ENCODE results near the gene CARF.
A peak's percentile ranks its signal among the peaks of the same experiment; 100 is the strongest.
"Not testable (repeated sequence)": the region's sequence is repeated elsewhere in the genome, so short reads cannot be mapped to it uniquely, and the experiment has no call there.

Gene CARF

DNA sequence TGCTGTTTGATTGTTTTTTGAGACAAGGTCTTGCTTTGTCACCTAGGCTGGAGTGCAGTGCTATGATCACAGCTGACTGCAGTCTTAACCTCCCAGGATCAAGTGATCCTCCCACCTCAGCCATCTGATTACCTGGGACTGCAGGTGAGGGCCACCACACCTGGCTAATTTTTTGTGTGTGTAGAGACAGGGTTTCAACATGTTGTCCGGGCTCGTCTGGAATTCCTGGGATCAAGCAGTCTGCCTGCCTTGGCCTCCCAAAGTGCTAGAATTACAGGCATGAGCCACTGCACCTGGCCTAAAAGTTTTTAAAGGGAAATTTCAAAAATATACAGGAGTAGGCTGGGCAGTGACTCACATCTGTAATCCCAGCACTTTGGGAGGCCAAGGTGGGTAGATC, 22.4 kb downstream of the CARF start:
- DNase-seq = no peak

DNA sequence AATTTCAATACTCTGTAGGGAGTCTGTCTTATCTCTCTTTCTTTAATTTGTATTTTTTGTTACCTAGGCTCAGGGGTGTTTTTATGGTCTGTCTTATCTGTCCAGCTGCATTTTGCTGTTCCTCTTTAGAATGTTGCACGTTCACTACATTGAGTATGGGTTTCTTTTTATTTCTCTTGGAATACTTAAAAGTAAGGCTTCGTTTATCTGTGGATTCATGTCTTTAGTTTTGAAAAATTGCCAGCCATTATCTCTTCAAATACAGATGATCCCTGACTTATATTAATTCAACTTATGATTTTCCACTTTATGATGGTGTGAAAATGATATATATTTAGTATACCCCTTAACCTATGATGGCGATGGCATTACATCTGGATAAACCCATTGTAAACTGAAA, 26.9 kb downstream of the CARF start:
- DNase-seq = no peak

- no peak for DNase-seq
These were observed 29.7 kb downstream of the CARF start for GRCh38 chr2:202941771-202942170.

GRCh38 chr2:202944408-202944807, 32.3 kb downstream of the CARF start:
- no peak for DNase-seq

DNA sequence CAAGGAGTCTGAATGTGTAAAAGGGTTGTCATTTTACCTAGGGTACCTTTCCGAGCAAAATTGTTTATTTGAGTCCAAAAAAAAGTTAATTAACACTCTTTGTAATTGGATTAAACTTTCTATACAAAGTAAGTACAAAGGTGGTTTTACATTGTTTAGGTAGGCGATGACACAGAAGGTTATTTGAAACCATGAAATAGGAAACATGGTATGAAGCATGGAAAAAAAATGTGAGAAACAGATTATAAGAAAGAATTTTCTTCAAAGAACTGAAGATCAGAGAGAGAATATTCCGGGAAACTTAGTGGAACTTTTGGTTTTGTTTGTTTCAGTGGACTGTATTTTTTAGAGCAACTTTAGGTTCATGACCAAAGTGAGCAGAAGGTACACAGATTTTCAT, 32.7 kb downstream of the CARF start:
- no peak for DNase-seq

GRCh38 chr2:202945497-202945896, 33.4 kb downstream of the CARF start:
- no peak for DNase-seq

DNA sequence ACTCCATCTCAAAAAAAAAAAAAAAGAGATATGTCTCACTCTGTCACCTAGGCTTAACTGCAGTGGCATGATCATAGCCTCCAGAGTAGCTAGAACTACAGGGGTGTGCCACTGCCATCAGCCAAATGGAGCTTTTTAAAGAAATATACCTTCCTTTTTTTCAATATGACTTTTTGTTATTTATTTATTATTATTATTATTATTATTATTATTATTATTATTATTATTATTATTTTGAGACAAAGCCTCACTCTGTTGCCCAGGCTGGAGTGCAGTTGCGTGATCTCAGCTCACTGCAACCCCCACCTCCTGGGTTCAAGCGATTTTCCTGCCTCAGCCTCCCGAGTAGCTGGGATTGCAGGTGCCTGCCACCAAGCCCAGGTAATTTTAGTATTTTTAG, 37.3 kb downstream of the CARF start:
- DNase-seq = not testable (repeated sequence)

GRCh38 chr2:202950592-202950991, 38.5 kb downstream of the CARF start:
- DNase-seq = no peak

DNA sequence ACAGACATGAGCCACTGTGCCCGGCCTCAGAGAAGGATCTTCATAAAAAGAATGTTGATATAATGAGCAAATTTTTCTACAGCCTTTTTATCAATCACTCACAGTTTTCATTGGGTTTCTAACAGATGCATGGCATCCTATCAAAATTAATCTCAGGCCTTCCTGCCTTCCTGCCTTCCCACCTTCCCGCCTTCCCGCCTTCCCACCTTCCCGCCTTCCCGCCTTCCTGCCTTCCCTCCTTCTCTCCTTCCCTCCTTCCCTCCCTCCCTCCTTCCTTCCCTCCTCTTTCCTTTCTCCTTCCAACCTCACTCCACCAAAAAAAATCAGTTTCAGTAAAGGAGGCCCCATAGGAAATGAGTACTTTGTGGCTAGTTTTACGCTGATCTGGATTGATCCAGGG, 48.4 kb downstream of the CARF start:
- no peak for DNase-seq

GRCh38 chr2:202963712-202964111, 51.6 kb downstream of the CARF start:
- no peak for DNase-seq

DNA sequence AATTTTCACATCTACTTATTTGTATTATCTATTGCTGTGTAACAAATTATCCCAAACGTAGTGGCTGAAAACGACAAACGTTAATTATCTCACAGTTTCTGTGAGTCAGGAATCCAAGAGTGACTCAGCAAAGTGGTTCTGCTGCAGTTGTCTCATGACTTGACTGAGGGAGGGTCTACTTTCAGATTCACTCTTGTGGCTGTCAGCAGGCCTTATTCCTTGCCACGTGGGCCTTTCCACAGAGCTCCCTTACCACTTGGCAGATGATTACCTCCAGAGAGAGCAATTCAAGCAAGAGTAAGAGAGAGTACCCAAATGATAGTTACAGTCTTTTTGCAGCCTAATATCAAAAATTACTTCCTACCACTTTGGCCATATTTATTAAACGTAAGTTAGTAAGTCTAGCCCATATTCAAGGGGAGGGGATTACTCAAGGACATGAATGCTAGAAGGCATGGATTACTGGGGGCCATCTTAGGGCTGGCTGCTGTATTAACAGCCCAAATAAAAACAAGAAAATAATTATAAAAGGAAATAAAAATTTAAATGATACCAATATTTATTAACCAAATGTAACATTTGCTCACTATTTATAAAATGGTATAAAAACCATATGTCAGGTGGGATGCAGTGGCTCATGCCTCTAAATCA, 53.9 kb downstream of the CARF start:
- no peak for DNase-seq

DNA sequence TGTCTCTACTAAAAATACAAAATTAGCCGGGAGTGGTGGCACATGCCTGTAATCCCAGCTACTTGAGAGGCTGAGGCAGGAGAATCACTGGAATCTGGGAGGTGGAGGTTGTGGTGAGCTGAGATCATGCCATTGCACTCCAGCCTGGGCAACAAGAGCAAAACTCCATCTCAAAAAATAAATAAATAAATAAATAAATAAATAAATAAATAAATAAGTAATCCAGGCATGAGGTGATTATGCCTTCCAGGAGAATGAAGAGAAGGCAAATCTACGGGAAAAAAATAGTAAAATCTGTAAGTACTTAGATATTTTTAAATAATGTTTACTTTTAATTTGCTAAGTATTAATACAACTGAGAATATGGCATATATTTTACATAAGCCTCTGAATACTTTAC, 57.3 kb downstream of the CARF start:
- not testable (repeated sequence) for DNase-seq

GRCh38 chr2:202976809-202977208, 64.7 kb downstream of the CARF start:
- no peak for DNase-seq

GRCh38 chr2:202982779-202983491, 70.9 kb downstream of the CARF start:
- DNase-seq = no peak

DNA sequence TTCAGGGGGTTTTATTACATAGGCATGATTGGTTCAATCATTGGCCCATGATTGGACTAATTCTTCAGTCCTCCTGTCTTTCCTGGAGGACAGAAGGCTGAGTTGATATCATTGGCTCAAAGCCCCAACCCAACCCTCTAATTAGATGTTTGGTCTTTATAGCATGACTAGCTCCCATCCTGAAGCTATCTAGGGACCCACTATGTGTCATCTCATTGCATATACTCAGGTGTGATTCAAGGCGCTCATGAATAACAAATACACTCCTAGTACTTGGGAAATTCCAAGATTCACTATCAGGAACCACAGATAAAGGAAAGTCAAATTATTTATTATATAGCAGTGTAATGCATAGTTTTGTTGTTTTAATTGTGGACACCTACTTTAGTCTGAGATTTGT, 77.7 kb downstream of the CARF start:
- DNase-seq = no peak

- no peak for DNase-seq
These were observed 78.4 kb downstream of the CARF start for GRCh38 chr2:202990501-202990900.

- not testable (repeated sequence) for DNase-seq
These were observed 85.0 kb downstream of the CARF start for GRCh38 chr2:202997113-202997512.

GRCh38 chr2:203002054-203002821, 90.2 kb downstream of the CARF start:
- no peak for DNase-seq

DNA sequence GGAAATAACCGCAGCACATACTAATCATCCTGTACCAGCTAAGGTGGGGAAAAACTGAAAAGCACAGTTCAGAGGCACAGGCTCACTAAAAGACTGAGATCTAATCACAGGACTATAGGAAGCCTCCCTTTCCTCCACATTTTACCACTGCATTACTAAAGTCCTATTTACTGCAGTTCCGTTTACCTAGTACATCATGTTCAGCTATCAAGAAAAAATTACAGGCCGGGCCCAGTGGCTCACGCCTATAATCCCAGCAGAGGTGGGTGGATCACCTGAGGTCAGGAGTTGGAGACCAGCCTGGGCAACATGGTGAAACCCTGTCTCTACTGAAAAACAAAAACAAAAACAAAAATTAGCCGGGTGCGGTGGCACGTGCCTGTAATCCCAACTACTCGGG, 91.6 kb downstream of the CARF start:
- DNase-seq = no peak

DNA sequence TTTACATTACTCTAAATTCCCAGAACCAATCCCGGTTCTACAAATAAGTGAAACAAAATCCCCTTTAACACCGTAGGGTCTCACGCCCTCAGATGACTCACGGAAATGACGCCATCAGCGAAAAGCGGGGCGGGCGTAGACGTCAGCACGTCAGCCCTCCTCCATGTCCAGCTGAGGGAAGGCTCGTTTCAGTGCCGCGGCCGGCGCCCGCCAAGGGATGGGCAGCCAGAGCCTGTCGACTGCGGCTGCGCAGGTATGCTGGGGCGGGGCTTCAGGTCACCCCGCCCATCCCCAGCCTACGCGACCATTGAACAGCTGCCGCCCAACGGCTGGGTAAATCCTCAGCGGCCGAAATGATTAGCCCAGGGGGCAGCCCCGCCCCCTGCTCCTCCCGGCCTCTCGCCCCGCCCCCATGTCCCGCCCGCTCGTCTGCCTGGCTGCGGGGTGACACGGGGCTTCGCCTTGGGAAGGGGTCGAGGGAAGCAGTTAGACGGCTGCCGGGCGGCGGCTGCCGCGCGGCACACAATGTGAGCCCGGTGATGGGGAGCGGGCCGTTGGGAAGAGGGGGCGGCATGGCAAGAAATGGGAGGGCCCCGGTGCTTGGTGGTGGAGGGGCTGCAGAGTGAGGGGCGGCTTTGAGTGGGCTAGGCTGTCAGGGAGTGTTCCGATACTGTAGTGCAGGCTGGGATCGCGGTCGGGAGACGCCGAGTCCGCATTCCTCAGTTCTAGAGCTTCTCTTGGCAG, 102.6 kb downstream of the CARF start, which contains the start of gene NBEAL1:
Gene NBEAL1 (plus strand): TSS at position 420 of the 744 bp plus-strand sequence. CDS start 1,510 bp downstream, outside the sequence.
- peak; percentile 82 to 91 (median 89) for DNase-seq

GRCh38 chr2:203016716-203017115, 104.6 kb downstream of the CARF start:
- no peak for DNase-seq

- DNase-seq = no peak
These were observed 106.1 kb downstream of the CARF start for GRCh38 chr2:203018181-203018580.

DNA sequence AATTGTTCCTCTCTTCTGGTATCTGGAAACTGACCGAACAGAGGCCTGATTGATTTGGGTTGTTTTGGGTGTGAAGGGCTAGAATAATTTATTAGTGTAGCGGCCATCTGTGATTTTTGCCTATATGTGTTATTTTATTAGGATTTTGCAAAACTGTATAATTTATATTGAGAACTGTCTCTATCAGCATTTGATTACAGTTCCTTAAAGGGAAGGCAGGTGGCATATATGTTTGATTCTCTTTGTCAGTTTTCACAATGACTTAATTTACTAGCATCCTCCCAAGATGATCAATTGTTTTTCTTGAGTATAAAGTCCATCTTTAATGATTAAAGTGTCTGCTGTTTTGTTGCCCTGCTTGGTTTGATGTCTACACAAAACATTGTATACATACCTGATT, 107.1 kb downstream of the CARF start:
- no peak for DNase-seq

All from activated naive CD4-positive, alpha-beta T cell (primary cell).